Adrenal gland (tissue), 5 donors: ENCODE data around the gene OR9Q1.

Experiments used
- POLR2A ChIP-seq, 2 donors: fragments of 450-650 bp; IDR thresholded peaks; one replicate each; pipeline ENCODE4 v1.6.1; 2017; ENCODE audit warnings: antibody characterized with exemption in 2 of 2, mild to moderate bottlenecking in 2 of 2, moderate library complexity in 1 of 2
- TF ChIP-seq, protein P1 (sequence below), 6 experiments: fragments of 450-650 bp in 4 of 6; fragments of 200-600 bp in 2 of 6; sonication (generic) in 1 of 6; IDR thresholded peaks; 1 replicate in 5 of 6; 2 replicates in 1 of 6; pipeline versions ENCODE4 v1.5.1 to v1.8.0; 2016 to 2021; ENCODE audit warnings: antibody characterized with exemption in 6 of 6, mild to moderate bottlenecking in 2 of 6, moderate library complexity in 1 of 6
- donor health status: DM: no; HTN: no; CAD: no.

DNA sequence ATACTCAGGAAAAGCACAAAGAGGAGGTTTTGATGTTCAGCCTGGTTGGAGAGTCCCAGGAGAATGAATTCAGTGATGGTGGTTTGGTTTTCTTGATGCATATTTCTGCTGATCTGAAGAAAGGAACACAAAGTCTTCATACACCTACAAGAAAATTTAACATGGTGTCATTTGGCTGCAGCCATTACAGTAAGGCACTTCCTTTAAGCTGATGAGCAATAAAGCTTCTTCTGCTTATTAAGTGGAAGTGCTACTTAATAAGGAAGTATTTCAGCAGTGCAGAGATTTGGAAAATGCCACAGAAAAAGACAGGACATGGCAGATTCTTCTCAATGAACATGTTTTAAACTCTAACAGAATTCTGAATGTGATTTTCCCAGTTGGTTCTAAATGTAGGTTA lies 180.4 kb downstream of the OR9Q1 start, which contains the start of gene OR1S2:
- TF ChIP-seq, protein P1, sequence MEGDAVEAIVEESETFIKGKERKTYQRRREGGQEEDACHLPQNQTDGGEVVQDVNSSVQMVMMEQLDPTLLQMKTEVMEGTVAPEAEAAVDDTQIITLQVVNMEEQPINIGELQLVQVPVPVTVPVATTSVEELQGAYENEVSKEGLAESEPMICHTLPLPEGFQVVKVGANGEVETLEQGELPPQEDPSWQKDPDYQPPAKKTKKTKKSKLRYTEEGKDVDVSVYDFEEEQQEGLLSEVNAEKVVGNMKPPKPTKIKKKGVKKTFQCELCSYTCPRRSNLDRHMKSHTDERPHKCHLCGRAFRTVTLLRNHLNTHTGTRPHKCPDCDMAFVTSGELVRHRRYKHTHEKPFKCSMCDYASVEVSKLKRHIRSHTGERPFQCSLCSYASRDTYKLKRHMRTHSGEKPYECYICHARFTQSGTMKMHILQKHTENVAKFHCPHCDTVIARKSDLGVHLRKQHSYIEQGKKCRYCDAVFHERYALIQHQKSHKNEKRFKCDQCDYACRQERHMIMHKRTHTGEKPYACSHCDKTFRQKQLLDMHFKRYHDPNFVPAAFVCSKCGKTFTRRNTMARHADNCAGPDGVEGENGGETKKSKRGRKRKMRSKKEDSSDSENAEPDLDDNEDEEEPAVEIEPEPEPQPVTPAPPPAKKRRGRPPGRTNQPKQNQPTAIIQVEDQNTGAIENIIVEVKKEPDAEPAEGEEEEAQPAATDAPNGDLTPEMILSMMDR (IDR thresholded peaks at IDR 0.05) = no peak
- no peak for TF ChIP-seq POLR2A (IDR thresholded peaks at IDR 0.05)
